Stimulated activated CD4-positive, alpha-beta T cell treated with anti-CD3 and anti-CD28 coated beads, Interleukin-1b, Interleukin-23, amount 100 ng/mL, for 48 hours (primary cell): ENCODE measurements around the gene PPP6R3.
"Not testable (repeated sequence)": the region's sequence is repeated elsewhere in the genome, so short reads cannot be mapped to it uniquely, and the experiment has no call there.

ENCODE experiments used
- DNase-seq: peaks from one replicate; pipeline ENCODE4 v3.0.0-alpha.2; 2020

The PPP6R3 gene

DNA sequence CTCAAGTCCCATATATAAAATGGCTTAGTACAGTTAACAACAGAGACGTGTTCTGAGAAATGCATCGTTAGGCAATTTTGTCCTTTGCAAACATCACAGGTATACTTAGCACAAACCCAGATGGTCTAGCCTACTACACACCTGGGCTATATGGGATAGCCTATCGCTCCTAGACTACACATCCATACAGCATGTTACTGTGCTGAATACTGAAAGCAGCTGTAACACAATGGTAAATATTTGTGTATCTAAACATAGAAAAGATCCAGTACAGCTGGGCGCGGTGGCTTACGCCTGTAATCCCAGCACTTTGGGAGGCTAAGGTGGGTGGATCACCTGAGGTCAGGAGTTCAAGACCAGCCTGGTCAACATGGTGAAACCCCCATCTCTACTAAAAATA is 2.2 kb upstream of the PPP6R3 start:
- not testable (repeated sequence) for DNase-seq

DNA sequence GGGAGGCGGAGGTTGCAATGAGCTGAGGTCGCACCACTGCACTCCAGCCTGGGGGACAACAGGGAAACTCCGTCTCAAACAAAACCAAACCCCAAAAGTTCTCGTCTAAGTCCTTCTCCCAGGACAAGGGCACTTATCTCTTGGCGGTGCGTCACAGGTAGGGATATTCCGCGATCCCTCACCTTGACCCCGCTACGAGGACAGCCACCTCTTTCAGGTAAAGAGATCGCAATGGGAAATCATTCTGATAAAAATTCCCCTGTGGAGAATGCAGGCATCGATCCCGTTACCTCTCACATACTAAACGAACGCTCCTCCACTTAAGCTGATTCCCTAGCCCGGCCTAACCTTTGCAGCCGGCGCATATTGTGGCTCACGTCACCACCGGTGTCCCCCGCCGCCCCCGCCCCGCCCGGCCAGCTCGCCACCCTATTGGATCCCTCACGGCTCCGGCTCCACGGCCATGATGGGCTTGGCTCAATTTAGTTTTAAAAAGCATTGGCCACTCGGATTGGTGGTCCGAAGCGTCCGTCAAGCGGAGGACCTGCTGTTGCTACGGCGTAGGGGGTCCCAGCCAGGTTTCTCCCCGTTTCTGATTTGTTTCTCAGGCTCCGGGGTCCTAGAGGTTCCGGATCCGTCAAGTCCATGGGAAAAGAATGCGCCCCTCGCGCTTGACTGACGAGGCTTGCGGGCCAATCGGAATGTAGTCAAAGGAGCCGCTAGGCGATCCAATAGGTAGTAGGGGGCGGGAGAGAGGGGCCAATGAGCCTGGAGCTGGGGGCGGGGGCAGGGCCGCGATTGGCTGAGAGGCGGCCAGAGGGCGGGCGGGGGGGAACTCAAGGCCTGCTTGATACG is 439 bp upstream of the PPP6R3 start:
- peak; percentile 95 for DNase-seq

DNA sequence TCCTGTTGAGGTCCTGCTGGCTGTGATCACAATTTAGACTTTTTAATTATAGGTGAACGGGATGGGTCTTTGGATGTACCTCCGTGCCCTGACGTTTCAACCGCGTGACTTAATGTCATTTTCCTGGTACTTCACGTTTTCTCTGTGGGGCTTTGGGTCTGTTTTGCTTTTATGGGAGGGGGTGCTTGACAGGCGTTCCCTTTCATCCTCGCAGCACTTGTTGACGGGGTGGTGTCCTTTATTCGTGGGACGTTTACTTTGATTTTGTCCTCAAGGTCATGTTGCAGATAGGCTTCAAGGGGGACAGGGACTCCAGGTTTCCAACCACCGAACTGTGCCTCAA is 994 bp downstream of the PPP6R3 start:
- no peak for DNase-seq

DNA sequence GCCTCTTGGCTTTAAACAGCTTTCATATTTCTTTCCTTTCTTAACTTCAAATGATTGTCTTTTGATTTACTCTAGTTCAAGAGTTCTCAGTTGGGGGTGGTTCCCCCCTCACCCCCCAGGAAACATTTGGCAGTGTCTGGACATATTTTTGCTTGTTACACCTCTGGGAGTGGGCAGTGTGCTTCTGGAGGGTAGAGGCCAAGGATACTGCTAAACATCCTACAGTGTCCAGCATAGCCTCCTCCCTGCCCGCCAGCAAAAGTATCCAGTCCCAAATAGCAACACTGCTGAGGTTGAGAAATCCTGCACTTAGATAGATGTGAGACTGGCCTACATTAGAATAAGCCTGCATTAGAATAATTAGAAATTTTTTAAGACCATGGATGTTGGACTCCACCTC is 3.2 kb downstream of the PPP6R3 start:
- DNase-seq = no peak

DNA sequence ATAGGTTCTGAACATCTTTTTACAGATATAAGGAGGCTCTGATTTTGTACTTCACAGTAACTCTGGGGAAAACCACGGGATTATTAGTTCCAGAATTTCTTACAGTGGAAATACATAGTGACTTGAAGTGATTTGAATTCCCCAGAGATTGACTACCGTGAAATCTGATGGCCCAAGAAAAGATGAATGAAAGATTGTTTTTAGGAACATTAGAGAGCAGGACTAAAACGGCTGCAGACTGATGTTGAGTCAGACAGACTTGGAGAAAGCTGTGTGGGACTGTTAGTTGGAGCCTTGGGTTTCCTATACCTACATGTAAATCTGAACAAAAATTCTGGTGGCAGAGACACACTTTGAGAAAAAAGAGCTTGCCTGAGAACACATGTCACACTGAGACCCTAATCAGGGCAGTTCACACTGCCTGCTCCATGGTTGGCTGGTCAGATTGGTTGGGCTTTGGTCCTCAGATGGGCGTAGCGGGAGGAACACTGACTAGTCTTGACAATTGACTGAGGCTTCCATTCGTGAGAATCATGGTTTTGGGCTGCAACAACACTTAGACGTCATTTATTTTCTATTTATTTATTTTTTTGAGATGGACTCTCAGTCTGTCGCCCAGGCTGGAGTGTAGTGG is 6.8 kb downstream of the PPP6R3 start:
- no peak for DNase-seq

DNA sequence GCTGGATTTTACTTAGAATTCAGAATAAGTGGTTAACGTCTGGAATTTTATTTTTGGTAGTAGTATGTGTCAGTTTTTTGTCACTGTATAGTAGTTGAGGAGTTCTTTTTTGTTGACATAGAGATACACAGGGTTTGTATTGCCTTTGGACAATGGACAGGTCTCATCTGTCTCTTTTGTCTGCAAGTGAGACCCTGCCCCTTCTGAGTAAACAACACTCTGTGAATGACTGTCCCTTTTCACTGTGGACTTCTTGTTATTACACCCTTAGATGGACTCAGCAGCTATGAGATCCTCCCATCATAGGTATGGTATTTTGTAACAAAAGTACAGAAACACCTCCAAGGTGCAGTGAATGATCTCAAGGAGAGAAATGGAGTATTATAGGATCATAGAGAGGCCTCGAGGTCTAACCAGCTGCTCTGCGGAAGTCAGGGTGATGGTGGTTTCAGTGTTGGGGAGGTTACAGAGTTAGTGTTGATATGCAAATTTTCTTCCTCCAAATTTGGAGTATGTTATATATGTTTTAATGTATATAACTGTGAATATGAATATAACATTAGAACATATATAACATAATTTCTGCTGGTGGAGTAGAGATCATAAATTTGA is 7.8 kb downstream of the PPP6R3 start:
- no peak for DNase-seq

DNA sequence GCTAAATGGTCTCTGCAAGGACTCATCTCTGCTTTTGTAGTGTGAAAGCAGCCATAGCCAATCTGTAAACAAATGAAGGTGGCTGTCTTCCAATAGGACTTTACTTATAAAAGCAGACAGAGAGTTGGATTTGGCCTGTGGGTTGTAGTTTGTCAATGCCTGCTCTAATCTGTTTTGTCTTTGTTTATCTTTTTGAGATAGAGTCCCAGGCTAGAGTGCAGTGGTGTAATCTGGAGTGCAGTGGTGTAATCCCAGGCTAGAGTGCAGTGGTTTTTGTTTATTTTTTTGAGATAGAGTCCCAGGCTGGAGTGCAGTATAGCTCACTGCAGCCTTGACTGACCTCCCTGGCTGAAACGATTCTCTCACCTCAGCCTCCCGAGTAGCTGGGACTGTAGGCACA is 8.6 kb downstream of the PPP6R3 start:
- DNase-seq = no peak

DNA sequence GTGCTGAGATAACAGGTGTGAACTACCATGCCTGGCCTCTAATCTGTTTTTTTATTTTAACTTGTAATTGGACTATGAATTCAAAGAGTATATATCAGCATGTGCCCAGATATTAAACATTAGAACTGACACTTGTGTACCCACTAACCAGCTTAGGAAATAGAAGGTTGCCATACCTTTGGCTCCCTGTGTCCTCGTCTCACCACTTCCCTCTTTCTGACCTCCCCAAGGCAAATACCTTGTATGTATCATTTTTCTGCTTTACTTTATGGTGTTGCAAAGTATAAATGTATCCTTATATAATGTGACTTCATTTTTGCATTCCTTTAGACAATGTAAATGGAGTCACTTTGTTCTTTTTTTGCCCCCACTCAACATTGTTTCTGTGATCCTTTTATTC is 9.1 kb downstream of the PPP6R3 start:
- no peak for DNase-seq

DNA sequence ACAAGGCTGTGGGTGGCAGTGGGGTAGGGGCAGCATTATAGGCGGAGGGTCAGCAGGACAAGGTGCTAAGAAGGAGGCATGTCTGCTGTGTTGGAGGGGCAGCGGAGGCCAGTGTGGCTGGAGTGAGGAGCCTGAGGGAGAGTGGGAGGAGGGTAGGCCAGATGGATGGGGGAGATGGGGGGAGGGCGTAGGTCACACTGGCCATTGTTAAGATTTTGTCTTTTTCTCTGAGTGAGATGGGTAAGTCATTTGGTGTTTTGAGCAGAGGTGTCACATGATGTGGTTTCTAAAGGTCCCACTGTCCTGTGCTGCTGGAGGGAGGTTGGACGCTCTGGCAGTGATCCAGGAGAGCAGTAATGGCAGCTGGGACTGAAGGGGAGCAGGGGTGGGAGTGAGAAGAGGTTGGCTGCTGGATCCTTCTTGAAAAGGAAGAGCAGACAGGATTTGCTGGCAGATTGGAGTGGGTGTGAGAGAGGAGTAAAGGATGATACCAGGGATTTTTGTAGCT is 9.8 kb downstream of the PPP6R3 start:
- DNase-seq = no peak

DNA sequence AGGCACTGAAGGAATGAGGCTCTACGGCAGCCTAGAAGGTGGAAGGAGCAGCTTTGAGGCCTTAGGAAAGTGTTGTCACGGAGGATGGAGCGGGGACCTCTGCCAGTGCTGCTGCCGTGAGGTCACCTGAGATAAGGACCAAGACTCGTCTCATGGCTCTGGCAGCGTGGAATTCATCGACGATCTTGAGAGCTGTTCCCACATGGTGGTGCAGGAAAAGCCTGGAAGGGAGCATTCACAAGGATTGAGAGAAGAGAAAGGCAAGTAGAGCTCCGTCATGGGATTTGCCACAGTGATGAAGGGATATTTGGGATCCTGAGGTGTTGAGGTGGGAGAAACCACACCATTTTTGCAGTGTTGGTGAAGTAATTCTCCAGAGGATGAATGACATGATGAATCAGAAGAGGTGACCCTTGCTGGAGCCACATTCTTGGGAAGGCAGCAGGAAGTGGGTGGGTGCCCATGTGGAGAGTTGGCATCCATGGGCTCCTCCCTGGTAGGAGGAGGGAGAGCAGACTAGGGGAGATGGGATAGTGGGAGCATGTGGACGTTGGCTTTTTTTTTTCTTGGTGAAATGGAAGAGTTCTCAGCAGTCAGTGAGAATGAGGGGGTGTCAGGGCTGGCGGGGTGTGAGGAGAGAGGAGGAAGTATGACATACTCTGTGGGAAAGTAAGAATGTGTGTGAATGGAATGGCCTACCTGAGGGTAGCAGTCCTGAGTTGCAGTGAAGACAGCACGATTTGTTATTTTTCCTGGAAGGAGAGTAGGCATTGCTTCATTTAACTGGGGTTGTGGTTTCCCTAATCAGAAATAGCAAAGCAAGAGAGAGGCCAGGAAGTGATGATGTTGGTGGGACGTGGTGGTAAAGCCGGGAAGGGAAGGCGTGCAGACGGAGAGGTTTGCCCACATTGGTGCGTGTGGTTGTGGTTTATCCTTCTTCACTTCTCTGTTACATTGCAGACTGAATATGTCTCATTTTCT is 11.1 kb downstream of the PPP6R3 start:
- peak; percentile 66 for DNase-seq

DNA sequence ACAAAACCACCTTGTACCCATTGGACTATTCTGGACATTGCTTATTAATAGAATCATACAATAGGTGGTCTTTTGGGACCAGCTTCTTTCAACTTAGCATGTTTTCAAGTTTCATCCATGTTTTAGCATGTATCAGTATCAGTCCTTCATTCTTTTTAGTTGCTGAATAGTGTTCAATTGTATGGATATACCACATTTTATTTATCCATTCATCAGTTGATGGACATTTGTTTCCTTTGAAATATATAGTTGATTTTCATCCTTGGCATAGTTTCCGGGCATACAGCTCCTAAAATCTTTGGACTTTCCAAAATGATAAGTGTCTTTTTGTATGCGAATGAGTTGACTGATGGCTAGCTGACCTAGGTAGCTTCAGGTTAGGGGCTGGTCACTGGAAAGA is 12.2 kb downstream of the PPP6R3 start:
- DNase-seq = no peak

DNA sequence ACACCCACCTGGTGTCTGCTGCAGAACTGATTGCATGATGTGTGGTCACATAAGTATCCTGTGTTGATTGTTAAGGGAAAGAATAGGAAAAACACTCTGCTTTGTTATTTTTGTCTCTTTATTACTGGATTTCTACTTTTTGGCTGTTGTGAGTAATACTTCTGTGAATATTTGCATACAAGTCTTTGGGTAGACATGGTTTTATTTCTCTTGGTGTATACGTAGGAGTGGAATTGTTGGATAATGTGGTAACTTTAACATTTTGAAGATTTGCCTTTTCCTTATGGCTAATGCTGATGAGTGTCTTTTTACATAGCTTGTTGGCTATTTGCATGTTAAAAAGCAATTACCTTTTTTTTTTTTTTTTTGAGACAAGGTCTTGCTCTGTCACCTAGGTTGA is 13.1 kb downstream of the PPP6R3 start:
- no peak for DNase-seq

DNA sequence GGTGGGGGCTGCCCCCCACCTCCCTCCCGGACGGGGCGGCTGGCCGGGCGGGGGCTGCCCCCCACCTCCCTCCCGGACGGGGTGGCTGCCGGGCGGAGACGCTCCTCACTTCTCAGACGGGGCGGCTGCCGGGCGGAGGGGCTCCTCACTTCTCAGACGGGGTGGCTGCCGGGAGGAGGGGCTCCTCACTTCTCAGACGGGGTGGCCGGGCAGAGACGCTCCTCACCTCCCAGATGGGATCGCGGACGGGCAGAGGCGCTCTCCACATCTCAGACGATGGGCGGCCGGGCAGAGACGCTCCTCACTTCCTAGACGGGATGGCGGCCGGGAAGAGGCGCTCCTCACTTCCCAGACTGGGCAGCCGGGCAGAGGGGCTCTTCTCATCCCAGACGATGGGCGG is 15.1 kb downstream of the PPP6R3 start:
- not testable (repeated sequence) for DNase-seq

DNA sequence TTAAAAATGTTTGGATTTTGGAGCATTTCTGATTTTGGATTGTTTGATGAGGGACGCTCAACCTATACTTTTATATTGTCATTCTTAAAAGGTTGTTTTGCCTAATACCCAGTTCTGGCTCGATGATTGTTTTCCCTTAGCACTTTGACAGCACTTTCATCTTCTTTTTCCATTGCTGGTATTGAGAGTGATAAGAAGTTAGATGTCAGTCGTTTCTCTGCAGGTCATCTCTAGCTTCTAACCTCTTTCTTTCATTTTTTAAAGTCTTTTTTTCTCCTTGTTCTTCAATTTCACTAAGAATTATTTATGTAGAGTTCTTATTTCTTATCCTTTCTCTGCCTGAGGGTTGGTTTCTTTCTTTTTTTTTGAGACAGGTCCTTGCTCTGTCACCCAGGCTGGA is 18.8 kb downstream of the PPP6R3 start:
- no peak for DNase-seq

DNA sequence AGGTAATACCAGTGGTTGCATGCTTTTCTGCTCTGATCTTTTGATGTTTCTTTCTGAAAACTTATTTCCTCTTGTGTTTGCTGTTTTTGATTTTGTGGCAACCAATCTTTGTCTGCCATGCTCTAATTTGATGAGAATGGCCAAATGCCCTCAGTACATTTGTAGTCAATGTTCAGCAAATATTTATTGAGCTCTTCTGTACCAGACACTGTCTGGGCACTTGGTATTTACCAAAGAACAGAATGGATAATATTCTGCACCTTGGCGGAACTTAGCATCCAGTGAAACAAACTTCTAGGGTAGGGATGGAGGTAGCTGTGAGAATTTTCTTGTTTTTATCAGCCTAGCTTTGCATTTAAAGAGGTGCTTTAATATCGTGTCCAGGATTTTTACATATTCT is 19.6 kb downstream of the PPP6R3 start:
- DNase-seq = no peak

DNA sequence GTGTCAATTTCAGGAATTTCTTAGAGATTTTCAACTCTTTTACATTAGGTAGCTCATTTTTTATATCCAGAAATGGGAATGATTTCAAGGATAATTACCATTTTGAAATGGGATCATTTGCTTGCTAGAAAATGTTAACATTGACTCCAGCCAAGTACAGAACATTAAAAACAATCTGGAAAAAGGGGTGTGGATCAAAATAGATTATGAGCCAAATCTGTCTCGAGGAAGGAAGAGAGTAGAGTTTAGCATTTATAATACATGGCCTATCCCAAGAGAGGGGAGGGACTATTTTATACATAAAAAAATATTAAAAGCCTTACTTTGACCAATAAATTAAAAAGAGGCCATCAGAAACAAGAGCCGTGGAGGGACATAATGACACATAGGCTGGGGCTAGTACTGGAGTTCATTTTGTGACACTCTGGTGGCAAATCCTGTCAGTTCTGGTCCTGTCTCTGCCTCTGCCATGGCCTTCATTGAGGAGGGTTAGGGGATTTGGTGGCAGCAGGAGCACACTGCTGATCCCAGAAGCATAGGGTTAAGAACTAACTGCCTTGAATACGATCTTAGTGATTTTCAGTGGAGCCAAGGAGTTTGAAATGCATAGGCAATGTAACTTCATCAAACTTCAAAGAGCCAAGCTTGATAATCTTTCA is 20.4 kb downstream of the PPP6R3 start:
- no peak for DNase-seq

DNA sequence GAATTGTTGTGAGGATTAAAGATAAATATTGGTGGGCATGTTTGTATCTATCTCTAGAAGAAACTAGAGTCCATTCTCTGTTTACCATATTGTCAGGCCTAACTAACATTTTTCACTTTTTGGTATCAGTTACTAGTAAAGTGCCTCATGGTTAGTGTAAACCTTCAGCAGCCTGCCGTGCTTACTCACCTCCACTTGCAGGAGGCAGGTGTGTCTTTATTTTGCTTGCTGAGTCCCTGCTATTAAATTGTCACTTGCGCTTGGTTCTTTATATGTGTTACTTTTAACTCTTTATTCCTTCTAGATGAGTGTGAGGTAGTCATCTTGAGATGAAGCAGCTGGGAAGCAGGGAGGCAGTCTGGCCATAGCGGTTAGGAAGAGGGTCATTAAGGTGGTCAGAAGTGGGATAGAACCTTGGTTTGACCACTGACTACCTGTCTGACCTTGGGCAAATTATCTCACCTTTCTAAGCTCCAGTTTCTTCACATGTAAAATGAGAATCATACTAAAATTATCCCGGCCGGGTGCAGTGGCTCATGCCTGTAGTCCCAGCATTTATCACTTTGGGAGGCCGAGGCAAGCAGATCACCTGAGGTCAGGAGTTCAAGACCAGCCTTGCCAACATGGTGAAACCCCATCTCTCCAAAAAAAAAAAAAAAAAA is 21.2 kb downstream of the PPP6R3 start:
- DNase-seq = no peak

DNA sequence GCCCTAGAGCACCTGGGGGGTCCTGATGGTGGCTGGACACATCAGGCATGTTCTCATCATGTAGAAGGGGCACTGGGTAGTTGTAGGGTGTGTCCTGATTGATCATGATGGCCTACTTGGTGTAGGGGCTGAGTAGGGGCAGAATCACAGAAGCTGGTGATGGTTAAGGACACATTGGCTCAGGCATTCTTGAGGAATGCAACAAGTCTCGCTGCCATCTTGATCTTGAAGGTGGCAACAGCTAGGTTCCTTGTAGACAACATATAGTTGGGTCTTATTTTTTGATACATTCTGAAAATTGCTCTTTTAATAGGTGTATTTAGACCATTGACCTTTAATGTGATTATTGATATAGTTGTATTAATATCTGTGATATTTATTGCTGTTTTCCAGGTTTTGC is 28.1 kb downstream of the PPP6R3 start:
- no peak for DNase-seq

DNA sequence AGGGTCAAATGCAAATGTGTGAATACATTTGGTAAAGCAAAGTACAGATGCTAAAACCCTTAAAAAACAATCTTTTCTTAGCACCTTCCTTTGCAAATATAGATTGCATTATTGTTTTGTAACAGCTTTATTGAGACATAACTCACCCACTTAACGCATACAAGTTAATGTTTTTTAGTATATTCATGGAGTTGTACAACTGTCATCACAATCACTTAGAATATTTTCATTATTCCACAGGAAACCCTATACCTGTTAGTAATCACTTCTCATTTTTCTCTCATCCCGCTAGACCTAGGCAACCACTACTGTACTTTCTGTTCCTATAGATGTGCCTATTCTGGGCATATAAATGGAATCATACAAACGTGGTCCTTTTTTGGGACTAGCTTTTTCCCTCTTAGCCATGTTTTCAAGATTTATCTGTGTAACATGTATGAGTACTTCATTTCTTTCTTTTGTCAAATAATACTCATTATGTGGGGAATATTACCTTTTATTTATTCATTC is 34.7 kb downstream of the PPP6R3 start:
- DNase-seq = no peak

DNA sequence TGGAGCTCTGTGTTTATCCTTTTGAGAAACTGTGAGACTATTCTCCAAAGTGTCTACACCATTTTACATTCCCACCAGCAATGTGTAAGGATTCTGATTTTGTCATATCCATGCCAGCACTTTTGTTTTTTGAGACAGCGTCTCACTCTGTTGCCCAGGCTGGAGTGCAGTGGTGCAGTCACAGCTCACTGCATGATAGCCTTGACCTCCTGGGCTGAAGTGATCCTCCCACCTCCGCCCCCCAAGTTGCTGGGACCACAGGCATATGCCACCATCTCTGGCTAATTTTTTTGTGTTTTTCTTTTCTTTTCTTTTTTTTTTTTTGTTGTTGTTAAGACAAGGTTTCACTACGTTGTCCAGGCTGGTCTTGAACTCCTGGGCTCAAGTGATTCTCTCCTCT is 35.3 kb downstream of the PPP6R3 start:
- DNase-seq = no peak

DNA sequence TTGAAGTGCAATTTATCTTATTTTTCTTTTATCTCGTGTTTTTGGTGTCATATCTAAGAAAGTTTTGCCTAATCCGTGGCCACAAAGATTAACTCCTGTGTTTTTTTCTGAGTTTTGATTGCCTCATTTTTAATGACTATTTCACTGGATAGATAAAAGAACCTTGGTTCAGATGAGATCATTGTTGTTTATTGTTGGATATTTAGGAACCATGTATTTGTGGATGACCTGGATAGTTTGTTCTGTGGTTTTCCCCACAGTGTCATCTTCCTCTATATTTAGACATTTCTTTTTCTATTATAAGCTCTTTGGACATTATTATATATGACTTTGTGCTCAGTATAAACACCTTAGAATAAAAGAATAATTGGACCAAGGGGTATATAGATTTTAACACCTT is 37.2 kb downstream of the PPP6R3 start:
- no peak for DNase-seq

DNA sequence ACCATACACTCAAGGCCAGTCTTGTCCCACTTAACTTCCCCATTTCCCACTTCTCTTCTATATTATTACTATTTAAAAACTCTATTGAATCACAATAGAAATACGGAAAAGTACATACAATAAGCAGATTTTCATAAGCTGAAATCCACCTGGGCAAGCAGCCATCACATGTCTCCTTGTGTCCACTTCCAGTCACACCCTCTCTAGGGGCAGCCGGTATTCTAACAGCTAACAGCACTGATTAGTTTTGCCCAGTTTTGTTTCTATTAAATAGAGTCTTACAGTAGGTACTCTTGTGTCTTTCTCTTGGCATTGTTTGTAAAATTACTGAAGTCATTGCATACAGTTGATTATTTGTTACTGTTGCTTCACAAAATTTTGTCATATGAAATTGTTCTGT is 37.8 kb downstream of the PPP6R3 start:
- DNase-seq = no peak
